Breast epithelium (tissue), 4 donors: ENCODE measurements around the gene NCOR1. TPM values are rescaled to one million over a fixed set of nuclear protein-coding genes. Genes with fewer than 3 reads are reported as not detected.

Experiments
- DNase-seq, 2 donors: peaks; one replicate each; pipeline ENCODE4 v3.0.0-alpha.2; 2019; ENCODE audit warnings: low spot score in 2 of 2
- H3K27ac ChIP-seq, 2 donors: fragments of 200-600 bp; sonication (generic) in 1 of 2; one replicate each; pipeline ENCODE4 v1.5.1; 2016 to 2019; ENCODE audit warnings: mild to moderate bottlenecking in 1 of 2
- H3K27me3 ChIP-seq, 2 donors: fragments of 200-600 bp; sonication (generic) in 1 of 2; one replicate each; pipeline versions ENCODE4 v1.5.1 to v1.6.0; 2017 to 2019; ENCODE audit warnings: control low read depth in 1 of 2, mild to moderate bottlenecking in 1 of 2
- H3K36me3 ChIP-seq: fragments of 200-600 bp; one replicate; pipeline ENCODE4 v1.5.1; 2019
- H3K4me1 ChIP-seq, 2 donors: fragments of 200-600 bp; sonication (generic); one replicate each; pipeline ENCODE4 v1.5.1; 2016 to 2019; ENCODE audit warnings: control low read depth in 1 of 2
- H3K4me3 ChIP-seq, 3 donors: fragments of 200-600 bp; sonication (generic); 1 replicate in 2 of 3; 2 replicates in 1 of 3; pipeline ENCODE4 v1.5.1; 2016 to 2019; ENCODE audit warnings: mild to moderate bottlenecking in 3 of 3, moderate library complexity in 2 of 3
- H3K9me3 ChIP-seq, 2 donors: fragments of 200-600 bp; sonication (generic) in 1 of 2; one replicate each; pipeline ENCODE4 v1.5.1; 2016 to 2019; ENCODE audit warnings: control low read depth in 1 of 2
- CTCF ChIP-seq, 3 donors: fragments of 450-650 bp; IDR thresholded peaks; one replicate each; pipeline ENCODE4 v1.5.1; 2016 to 2017; ENCODE audit warnings: antibody characterized with exemption in 3 of 3, mild to moderate bottlenecking in 3 of 3, moderate library complexity in 3 of 3
- POLR2A ChIP-seq: fragments of 450-650 bp; IDR thresholded peaks from one replicate; pipeline ENCODE4 v1.6.1; 2016; ENCODE audit warnings: antibody characterized with exemption, mild to moderate bottlenecking, moderate library complexity
- POLR2AphosphoS5 ChIP-seq, 3 donors: sonication (generic); formaldehyde crosslinking; IDR thresholded peaks; one replicate each; pipeline ENCODE4 v1.6.1; 2017; ENCODE audit warnings: antibody characterized with exemption in 3 of 3
- intact Hi-C: fragments of 100-400 bp; cut with DNase I; formaldehyde crosslinking; loops from one replicate; pipeline ENCODE4 v1.15.1; 2023; ENCODE audit warnings: low total_unique reads
- total RNA-seq, 3 donors: library from RNA; depleted of rRNA; stranded (reverse); fragments of >200 nt; gene quantifications; one replicate each; pipeline ENCODE4 v1.1.0, GENCODE V29; 2016

The NCOR1 gene
- total RNA-seq, 3 donors from 2014 or later, result 118 to 229 (median 174) TPM

GRCh38 chr17:15981646-15982580, 233.4 kb downstream of the NCOR1 start:
- Histone ChIP-seq H3K4me1 (no peaks in the 10 kb centered on the region), H3K9me3 (no peaks in the 10 kb centered on the region), H3K36me3 (no peaks in the 10 kb centered on the region), H3K27ac (no peak overlapping the region), H3K4me3 (no peak overlapping the region), H3K27me3 (no peaks in the 10 kb centered on the region)
- DNase-seq, result no peak
- intact Hi-C loops, result no loop called here
- TF ChIP-seq POLR2A (no peak), POLR2AphosphoS5 (IDR thresholded peaks at IDR 0.05) (no peak), CTCF (IDR thresholded peaks at IDR 0.05) (no peak)

GRCh38 chr17:15981208-15981607, 234.1 kb downstream of the NCOR1 start:
- no peak overlapping the region for H3K4me3 ChIP-seq
- H3K9me3 ChIP-seq, result no peaks in the 10 kb centered on the region
- no peaks in the 10 kb centered on the region for H3K36me3 ChIP-seq
- no peak for DNase-seq
- no peak overlapping the region for H3K27ac ChIP-seq
- no peaks in the 10 kb centered on the region for H3K27me3 ChIP-seq
- intact Hi-C loops, result no loop called here
- H3K4me1 ChIP-seq, result no peaks in the 10 kb centered on the region
- TF ChIP-seq POLR2A (no peak), CTCF (IDR thresholded peaks at IDR 0.05) (no peak), POLR2AphosphoS5 (IDR thresholded peaks at IDR 0.05) (no peak)

Other genes with a start within 250 kb of the NCOR1 start
- 10 to 100 TPM; 19.7 to 20.9 (median 20.3) TPM for gene ZSWIM7, start 215.8 kb downstream of the NCOR1 start, total RNA-seq
- 100 to 1,000 TPM in 2 of 3 donors, 10 to 100 TPM in 1; 46.4 to 111 (median 105) TPM for gene TTC19, start 215.7 kb downstream of the NCOR1 start, total RNA-seq
- 10 to 100 TPM; 54.6 to 76.2 (median 68.8) TPM for gene PIGL, start 1.7 kb upstream of the NCOR1 start, total RNA-seq
- gene CENPV, start 137.9 kb upstream of the NCOR1 start, total RNA-seq, result 10 to 100 TPM in 2 of 3 donors, 1 to 10 TPM in 1; 4.3 to 25.9 (median 13.5) TPM
- gene UBB, start 165.6 kb upstream of the NCOR1 start, total RNA-seq, result 100 to 1,000 TPM; 735 to 835 (median 828) TPM
- 10 to 100 TPM in 2 of 3 donors, 1 to 10 TPM in 1; 6.6 to 14.2 (median 11.3) TPM for gene TRPV2, start 200.0 kb upstream of the NCOR1 start, total RNA-seq